HG02588 (cell line): ENCODE measurements around the gene CFAP299.

Source experiments
- ATAC-seq: cut with Tn5 transposase; IDR thresholded peaks from one replicate; pipeline ENCODE4 v1.9.1; 2021; ENCODE audit warnings: mild to moderate bottlenecking, moderate library complexity; ENCODE audit not compliant: unreplicated experiment

CFAP299 gene

DNA sequence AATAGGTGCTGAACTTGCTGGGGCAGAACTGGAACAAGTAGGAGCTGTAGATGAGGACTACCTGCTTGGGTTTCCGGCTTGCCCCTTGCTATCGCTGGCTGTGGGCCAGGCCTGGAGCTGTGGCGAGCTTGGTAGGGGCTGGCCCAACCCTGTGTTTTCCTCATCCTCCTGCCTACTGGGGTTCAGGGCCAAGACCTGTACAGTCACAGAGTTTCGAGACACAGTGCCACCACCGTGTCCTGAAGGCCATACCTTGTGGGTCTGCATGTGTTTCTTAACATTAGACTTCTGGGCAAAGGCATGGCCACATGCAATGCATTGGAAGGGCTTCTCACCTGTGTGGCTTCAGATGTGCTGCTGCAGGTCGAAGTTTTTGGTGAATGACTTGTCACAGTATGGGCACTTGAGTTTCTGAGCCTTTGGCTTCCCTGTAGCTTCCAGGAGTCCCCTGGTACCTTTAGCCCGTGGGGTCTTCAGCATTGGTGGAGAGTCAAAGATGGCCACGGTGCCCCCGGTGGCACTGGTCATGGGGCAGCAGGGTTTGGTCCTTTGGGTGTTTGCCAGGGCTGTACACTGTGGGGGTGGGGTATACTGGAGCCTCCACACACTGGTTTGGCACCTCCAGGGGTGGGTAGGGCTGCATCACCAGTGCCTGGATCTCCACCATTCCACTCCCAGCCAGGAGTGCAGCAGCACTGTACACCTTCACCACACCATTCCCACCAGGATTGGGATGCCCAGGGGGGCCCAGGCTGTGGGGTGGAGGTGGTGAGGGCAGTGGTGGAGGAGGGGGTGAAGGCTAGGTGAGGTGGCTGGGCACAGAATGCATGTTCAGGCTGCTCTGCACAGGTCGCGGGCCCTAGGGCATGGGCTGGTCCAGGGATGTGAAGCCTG is 52.1 kb downstream of the CFAP299 start:
- no peak for ATAC-seq

DNA sequence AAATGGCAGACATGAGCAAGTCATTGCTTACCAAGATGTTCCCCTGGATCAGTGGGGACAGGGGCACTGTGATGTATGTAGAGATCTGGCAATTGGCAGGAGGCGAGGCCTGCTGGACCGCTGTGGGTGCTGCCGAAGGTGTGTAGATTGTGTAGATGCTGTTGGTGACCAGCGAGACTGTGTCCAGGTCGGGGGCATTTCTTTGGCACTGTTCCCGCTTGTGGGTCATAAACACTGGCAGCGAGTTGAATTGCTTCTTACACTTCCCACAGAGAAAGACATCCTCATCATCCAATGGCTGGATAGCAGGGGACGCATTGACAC is 52.7 kb downstream of the CFAP299 start:
- no peak for ATAC-seq

DNA sequence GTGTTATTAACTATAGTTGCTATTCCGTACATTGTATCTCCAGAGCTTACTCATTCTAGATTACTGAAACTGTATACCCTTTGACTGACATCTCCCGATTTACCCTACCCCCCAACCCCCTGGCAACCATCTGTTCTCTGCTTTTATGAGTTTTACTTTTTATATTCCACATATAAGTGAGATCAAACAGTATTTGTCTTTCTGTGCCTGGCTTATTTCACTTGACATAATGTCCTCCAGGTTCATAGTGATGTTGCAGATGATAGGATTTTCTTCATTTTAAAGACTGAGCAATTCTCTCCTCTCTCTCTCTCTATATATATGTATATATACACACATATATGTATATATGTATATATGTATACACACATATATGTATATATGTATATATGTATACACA is 54.6 kb downstream of the CFAP299 start:
- no peak for ATAC-seq

DNA sequence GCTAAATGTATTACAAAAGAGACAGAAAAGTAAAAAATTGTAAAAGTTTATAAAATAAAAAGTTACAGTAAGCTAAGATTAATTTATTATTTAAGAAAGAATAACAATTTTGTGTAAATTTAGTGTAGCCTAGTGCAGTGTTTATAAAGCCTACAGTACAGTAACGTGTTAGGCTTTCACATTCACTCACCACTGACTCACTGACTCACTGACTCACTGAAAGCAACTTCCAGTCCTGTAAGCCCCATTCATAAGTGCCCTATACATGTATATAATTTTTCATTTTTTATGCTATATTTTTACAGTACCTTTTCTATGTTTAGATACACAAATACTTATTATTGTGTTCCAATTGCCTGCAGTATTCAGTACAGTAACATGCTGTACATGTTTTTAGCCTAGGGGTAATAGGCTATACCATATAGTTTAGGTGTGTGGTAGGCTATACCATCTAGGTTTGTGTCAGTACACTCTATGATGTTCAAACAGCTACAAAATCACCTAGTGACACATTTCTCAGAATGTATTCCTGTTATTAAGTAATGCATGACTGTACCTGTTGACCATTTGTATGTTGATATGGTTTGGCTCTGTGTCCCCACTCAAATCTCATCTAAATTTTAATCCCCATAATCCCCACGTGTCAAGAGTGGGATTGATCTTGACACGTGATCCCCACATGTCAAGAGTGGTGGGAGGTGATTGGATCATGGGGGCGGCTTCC is 57.9 kb downstream of the CFAP299 start:
- ATAC-seq, result no peak

DNA sequence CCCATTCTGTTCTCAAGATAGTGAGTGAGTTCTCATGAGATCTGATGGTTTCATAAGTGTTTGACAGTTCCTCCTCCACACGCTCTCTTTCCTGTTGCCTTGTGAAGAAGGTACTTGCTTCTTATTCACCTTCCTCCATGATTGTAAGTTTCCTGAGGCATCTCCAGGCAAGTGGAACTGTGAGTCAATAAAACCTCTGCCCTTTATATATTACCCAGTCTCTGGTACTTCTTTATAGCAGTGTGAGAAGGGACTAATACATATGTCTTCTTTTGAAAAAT is 58.4 kb downstream of the CFAP299 start:
- no peak for ATAC-seq

DNA sequence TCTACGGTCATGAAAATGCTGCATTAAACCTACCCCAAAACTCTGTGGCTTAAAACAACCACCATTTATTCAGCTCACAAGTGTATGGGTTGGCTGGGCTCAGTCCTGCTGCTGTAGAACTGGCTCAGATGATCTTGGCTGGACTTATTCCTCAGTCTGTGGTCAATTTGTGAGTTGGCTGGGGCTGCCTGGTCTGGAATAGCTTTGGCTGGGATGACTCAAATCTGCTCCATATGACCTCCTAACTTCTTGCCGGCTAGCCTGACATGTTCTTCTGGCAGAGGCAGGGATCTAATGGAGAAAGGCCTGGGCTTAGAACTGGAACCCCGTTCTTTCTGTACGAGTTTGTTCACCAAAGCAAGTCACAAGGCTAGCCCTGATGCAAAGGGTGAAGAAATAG is 71.7 kb downstream of the CFAP299 start:
- no peak for ATAC-seq

DNA sequence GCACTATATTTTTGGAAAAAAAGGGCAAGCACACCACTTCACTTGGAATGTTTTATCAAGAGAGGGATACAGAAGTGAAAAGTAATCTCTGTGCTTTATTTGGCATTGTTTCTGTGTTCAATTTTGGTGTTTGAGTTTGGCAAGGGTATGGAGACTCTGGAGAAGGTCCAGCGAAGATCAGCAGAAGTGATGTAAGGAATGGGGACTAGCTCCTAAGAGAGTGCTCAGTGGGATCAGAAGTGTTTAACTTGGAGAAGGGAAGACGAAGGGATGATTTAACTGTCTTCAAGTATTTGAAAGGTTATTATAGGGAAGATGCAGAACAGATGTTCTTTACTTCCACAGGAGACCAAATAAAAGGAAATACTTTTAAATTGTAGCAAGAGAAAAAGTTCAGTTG is 74.3 kb downstream of the CFAP299 start:
- ATAC-seq, result no peak

DNA sequence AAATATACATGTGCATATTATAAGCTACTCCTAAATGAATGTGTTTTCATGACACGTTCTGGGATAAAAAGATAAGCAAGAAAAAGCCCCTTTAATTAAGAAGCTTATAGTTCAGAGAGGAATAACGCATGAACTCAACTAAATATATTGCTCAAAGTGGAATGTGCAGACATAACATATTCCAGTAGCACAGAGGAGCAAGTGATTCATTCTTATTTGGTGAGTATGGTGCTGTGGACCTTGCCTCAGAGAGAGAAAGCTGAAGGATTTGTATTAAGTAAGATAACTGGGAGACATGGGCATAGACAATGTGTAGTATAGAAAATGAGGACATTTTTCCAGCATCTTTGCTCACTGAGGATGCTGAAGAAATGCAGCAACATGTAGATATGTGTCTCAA is 76.8 kb downstream of the CFAP299 start:
- no peak for ATAC-seq

DNA sequence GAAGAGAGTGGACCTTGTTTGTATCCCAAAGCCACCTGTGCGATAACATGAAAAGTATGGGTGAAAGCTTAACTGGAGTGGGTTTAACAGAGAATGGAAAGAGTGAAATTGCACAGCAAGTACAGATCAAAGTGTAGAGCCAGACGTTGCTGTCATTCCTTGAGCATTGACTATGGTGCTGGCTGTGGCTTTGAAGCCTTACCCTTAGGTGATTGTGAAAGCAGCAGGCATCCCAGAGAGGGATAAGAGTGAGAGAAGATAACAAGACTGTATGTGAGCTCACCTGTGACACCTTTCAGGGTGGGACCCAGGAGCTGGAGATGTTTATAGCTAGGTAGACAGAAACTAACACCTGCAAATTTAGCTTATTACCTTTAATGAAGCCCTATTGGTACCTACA is 77.6 kb downstream of the CFAP299 start:
- ATAC-seq, result no peak

DNA sequence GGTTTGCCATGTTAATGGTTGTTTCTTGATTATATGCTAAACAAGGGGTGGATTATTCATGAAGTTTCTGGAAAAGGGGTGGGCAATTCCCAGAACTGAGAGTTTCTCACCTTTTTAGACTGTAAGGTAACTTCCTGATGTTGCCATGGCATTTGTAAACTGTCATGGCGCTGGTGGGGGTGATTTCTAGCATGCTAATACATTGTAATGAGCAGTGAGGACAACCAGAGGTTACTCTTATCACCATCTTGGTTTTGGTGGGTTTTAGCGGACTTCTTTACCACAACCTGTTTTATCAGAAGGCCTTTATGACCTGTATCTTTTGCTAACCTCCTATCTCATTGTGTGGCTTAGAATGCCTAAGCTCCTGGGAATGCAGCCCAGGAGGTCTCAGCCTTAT is 81.5 kb downstream of the CFAP299 start:
- no peak for ATAC-seq

DNA sequence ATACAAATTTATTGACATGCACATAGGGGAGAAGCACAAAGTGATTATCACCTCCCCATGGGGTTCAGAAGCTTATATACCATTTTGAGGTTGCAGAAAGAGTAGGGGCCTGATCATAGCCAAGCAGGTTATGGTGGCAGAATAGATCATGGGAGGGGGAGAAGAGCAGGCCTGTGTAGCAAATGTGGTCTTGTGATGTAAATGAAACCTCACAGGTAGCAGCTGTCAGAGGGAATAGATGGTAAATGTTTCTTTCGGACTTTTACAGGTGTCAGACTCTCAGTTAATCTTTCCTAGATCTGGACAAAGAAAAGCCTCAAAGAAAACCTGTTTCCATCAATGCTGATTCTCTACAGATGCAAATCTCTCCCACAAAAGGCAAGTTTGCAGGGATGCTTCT is 84.4 kb downstream of the CFAP299 start:
- no peak for ATAC-seq

DNA sequence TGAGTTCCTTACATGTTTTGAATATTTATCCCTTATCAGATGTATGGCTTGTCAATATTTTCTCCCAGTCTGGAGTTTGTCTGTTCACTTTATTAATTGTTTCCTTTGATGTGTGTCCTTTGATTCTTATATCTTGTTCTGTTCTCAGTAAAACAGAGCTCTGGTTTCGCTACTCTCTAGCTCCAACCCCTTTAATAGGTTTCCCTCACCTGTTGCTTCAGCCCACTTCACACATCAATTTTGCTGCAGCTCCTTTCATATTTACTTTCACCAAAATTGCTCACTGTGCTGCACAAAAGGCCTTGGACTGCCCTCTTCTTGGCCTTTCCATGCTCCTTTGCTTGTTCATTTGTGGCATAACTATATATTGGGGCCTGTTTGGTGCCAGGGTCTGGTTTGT is 85.1 kb downstream of the CFAP299 start:
- ATAC-seq, result no peak

DNA sequence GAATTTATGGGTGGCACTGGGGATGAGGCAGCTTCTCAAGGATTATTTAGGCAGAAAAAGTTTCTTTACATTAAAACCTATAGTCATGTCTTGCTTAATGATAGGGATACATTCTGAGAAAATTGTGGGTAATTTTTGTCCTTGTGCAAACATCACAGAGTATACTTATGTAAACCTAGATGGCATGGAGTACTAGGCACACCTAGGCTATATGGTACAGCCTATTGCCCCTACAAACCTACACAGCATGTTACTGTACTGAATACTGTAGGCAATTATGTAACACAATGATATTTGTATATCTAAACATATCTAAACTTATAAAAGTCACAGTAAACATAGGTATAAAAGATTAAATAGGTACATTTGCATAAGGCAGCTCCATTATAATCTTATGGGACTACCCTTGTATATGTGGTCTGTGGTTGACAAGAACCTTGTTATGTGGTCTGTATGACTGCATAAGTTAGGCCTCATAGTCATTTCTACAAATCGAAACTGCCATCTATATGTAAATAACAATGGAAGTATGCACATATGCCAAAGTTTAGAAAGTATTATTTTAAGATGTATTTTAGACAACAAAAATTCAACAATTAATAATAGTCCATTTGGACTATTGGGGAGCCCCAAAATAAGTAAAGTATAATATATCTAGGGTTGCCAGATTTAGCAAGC is 87.3 kb downstream of the CFAP299 start:
- ATAC-seq, result peak; percentile 52

DNA sequence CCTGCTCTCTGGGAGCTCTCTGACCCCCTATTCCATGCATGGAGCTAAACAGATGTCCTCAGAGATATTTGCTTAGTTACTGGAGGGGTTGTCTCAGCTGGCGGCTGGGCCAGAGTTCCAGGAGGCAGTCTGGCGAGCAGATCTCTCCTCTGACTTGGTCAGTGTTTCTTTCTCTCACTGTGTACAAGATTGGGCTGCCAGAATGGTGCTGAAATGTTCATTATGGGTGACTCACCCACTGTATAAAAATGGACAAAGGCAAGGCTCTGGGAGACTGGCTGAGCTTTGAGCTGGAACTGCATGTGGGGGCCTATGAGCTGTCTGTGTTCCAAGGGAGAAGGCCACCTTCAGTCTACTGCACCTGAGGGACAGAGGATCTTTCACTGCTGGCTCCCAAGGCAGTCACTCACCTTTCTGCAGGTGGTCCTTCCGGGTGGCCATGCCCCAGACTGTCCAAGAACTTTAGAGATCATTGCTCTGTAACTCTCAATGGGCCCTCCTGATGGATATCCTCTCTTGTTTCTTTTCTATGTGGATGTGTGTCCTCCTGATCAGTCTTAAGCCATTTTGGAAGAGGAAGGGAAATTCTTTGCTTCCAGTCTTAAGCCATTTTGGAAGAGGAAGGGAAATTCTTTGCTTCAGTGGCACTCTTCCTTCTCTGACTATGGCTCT is 88.2 kb downstream of the CFAP299 start:
- ATAC-seq, result no peak

DNA sequence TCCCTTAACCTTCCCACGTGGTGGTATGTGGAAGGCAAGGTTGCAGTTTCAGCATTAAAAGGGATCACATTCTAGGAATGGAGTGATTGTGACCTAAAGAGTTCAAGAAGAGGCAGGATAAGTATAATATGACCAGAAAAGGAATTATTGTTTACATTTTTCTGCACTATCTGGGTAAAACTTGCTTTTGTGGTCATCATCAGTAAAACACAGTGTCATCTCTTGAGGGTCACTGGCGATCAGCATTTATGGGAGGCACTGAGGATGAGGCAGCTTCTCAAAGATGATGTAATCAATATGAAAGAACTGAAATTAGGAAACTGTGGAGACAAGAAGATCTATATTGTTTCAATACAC is 88.7 kb downstream of the CFAP299 start:
- ATAC-seq, result no peak

DNA sequence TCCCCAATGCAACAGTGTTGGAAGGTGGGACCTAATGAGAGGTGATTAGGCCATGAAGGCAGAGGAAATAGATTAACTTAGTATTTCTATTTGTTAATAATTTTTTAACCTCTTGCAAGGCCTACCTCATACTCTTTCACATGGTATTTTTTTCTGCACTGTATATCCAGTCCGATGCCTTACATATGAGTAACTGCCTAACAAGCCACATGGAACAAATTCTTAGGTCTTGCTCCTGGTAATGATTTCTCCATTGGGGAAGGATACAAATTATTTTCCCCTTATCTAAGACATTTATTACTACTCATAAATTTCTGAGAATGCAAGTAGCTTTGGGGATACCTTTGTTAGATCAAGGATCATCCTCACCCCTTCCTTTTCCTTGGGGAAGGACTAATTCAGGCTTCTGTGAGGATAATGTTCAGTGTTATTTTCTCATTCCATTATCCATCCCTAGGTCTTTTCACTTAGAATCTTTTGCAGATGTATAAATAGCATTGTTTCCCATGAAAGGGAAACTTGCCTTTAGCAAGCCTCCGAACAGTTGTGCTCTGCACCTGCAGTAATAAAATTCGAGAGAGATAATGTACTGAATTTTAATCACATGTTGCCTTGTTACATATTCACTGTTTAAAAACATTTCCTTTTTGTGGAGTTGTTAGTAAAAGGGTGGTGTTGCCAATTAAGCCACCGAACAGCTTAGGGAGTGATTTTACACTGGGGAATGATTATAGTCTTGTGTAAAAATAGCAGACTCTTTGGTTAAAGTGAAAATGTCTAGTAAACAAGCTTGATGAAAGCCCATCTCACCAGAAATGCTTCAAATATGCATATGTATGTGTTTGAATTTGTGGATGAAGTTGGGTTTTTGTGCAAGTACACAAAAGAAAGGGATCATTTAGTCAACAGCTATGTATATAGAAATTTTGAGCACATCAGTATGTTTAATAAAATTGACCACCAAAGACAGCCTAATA is 89.9 kb downstream of the CFAP299 start:
- ATAC-seq, result no peak

DNA sequence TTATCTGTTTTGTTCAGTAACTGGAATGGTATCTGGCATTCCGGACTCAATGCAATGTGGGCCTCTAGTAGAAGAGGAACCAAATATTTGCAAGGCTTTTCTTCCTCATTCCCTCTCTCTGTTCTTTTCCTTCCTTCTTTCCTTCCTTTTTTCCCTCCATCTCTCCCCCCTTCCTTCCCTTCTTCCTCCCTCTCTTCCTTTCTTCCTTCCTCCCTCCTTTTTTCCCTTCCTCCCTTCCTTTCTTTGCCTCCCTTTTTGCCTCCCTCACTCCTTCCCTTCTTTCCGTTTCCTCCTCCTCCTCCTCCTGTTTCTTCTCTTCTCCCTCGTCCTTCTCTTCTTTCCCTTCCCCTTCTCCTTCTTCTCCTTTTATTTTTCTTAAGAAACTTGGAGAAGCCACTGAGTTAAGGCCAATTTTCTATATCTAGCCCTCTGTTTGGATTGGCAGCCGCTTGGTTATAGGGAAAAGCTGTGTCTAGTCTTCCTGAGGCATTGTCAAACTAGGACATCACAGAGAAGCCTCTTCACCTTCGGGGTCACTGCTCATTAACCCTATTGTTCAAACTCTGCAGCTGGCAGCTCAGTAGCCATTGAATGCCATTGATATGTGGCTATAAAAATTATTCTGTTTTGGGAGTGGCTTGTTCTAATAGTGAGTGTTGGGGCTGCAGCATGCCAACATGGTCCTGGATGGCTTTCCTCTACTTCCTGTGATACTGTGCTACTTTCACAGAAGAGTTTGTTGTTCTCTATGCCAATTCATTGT is 95.9 kb downstream of the CFAP299 start:
- ATAC-seq, result no peak

DNA sequence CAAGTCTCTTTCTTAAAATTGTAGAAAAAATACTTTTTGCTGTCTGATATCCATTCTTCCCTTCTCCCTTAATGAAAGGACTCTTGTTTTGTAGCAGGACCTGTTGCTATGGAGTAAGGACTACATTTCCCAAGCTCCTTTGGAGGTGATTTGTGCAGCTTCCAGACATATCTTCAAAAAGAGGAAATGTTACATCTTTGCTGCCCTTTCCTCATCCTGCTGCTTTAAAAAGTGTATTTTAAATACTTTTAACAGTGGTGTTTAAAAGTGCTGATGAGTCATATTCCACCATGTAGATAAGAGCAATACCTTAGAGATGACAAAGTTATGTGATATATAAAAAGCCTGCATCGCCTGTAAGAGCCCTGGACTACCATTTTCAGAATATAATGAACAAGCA is 98.7 kb downstream of the CFAP299 start:
- ATAC-seq, result no peak

DNA sequence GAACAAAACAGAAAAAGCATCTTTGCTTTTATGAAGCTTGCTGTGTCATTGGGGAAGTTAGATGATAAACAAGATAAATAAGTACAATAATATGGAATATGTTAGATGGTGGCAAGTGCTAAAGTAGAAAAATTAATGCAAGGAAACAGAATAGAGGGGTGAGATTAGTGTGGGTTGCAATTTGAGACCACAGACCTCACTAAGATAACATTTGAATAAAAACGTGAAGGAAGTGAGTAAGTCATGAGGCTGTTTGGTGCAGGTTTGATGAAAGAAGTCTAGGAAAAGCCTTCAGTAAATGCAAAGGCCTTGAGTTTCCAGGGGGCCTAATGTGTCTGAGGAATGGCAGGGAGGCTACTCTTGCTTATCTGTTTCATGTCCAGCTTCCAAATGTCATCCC is 102.5 kb downstream of the CFAP299 start:
- ATAC-seq, result no peak
